Measurements from ENCODE around the gene LRMDA.

The LRMDA gene

GRCh38 chr10:75672111-75672671, 240.8 kb downstream of the LRMDA start:
- Histone ChIP-seq H4K20me1 (ENCODE audit: insufficient read depth, low read length) (no peaks in the 10 kb centered on the region), H3K36me3 (replicated peaks; ENCODE audit: low read depth, low read length) (no peaks in the 10 kb centered on the region), H3K4me2 (ENCODE audit: low read length) (no peak overlapping the region), H3K27ac (ENCODE audit: low read length) (no peak overlapping the region), H3K4me1 (ENCODE audit: low read length) (no peaks in the 10 kb centered on the region), H3K9me3 (ENCODE audit: insufficient read depth, low read length) (no peaks in the 10 kb centered on the region), H3K27me3 (ENCODE audit: low read depth, low read length) (no peaks in the 10 kb centered on the region), H3K79me2 (ENCODE audit: low read length) (no peaks in the 10 kb centered on the region), H3K4me3 (ENCODE audit: low read length) (no peak overlapping the region), H2AFZ (ENCODE audit: low read depth, low read length) (no peak overlapping the region), H3K9ac (ENCODE audit: low read length) (no peak overlapping the region)
- no peak for TF ChIP-seq EZH2phosphoT487 (IDR thresholded peaks at IDR 0.05; ENCODE audit: low read depth)
- no peak for TF ChIP-seq CTCF (IDR thresholded peaks at IDR 0.05; ENCODE audit: low read depth, low read length)

- H3K4me3 ChIP-seq (ENCODE audit: low read length): no peak overlapping the region
- H2AFZ ChIP-seq (ENCODE audit: low read depth, low read length): no peak overlapping the region
- H3K4me2 ChIP-seq (ENCODE audit: low read length): no peak overlapping the region
- H3K79me2 ChIP-seq (ENCODE audit: low read length): no peaks in the 10 kb centered on the region
- no peaks in the 10 kb centered on the region for H4K20me1 ChIP-seq (ENCODE audit: insufficient read depth, low read length)
- no peak overlapping the region for H3K27ac ChIP-seq (ENCODE audit: low read length)
- H3K4me1 ChIP-seq (ENCODE audit: low read length): no peaks in the 10 kb centered on the region
- no peak for TF ChIP-seq EZH2phosphoT487 (IDR thresholded peaks at IDR 0.05; ENCODE audit: low read depth)
- TF ChIP-seq CTCF (IDR thresholded peaks at IDR 0.05; ENCODE audit: low read depth, low read length): no peak
- no peak overlapping the region for H3K9ac ChIP-seq (ENCODE audit: low read length)
- H3K27me3 ChIP-seq (ENCODE audit: low read depth, low read length): no peaks in the 10 kb centered on the region
- H3K9me3 ChIP-seq (ENCODE audit: insufficient read depth, low read length): no peaks in the 10 kb centered on the region
- no peaks in the 10 kb centered on the region for H3K36me3 ChIP-seq (replicated peaks; ENCODE audit: low read depth, low read length)
These were observed 241.4 kb downstream of the LRMDA start for GRCh38 chr10:75672842-75673241.

- Histone ChIP-seq H3K79me2 (ENCODE audit: low read length) (no peaks in the 10 kb centered on the region), H3K27me3 (ENCODE audit: low read depth, low read length) (no peaks in the 10 kb centered on the region), H4K20me1 (ENCODE audit: insufficient read depth, low read length) (no peaks in the 10 kb centered on the region), H3K27ac (ENCODE audit: low read length) (no peak overlapping the region), H3K4me1 (ENCODE audit: low read length) (no peaks in the 10 kb centered on the region), H3K4me2 (ENCODE audit: low read length) (no peak overlapping the region), H3K9ac (ENCODE audit: low read length) (no peak overlapping the region), H3K36me3 (replicated peaks; ENCODE audit: low read depth, low read length) (no peaks in the 10 kb centered on the region), H3K9me3 (ENCODE audit: insufficient read depth, low read length) (no peaks in the 10 kb centered on the region), H3K4me3 (ENCODE audit: low read length) (no peak overlapping the region), H2AFZ (ENCODE audit: low read depth, low read length) (no peak overlapping the region)
- TF ChIP-seq EZH2phosphoT487 (IDR thresholded peaks at IDR 0.05; ENCODE audit: low read depth) (no peak), CTCF (IDR thresholded peaks at IDR 0.05; ENCODE audit: low read depth, low read length) (no peak)
These were observed 246.1 kb downstream of the LRMDA start for GRCh38 chr10:75677541-75677940.

DNA sequence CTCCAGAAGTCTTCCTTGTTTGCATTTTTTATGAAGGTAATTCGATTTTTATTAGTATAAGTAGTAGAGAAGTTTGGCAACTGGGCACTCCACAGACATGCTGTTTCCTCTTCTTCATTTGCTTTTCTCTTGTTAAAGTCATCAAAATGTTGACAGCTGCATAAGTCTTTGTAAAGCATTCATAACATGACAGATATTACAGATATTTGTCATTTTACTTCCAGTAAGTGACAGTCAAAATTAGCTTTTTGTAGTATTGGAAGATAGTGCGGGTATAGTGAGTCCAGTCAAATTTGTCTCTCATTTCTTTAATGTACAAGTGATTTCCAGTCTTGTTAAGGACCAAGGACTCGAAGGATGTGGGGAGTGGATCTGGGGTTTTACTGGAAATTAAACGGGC, 247.1 kb downstream of the LRMDA start:
- H3K9ac ChIP-seq (ENCODE audit: low read length): no peak overlapping the region
- no peak overlapping the region for H3K4me2 ChIP-seq (ENCODE audit: low read length)
- no peaks in the 10 kb centered on the region for H4K20me1 ChIP-seq (ENCODE audit: insufficient read depth, low read length)
- no peaks in the 10 kb centered on the region for H3K79me2 ChIP-seq (ENCODE audit: low read length)
- H3K27me3 ChIP-seq (ENCODE audit: low read depth, low read length): no peaks in the 10 kb centered on the region
- H3K4me3 ChIP-seq (ENCODE audit: low read length): no peak overlapping the region
- H3K27ac ChIP-seq (ENCODE audit: low read length): no peak overlapping the region
- no peak for TF ChIP-seq CTCF (IDR thresholded peaks at IDR 0.05; ENCODE audit: low read depth, low read length)
- TF ChIP-seq EZH2phosphoT487 (IDR thresholded peaks at IDR 0.05; ENCODE audit: low read depth): no peak
- no peaks in the 10 kb centered on the region for H3K4me1 ChIP-seq (ENCODE audit: low read length)
- no peak overlapping the region for H2AFZ ChIP-seq (ENCODE audit: low read depth, low read length)
- H3K36me3 ChIP-seq (replicated peaks; ENCODE audit: low read depth, low read length): no peaks in the 10 kb centered on the region
- H3K9me3 ChIP-seq (ENCODE audit: insufficient read depth, low read length): no peaks in the 10 kb centered on the region

Measured in OCI-LY3 (cell line).